NB4 (cell line): ENCODE measurements around the gene CDKL5.

Experiments
- MAX ChIP-seq: IDR thresholded peaks from 2 replicates; pipeline ENCODE4 v1.6.1; 2011; ENCODE audit warnings: low read depth, low read length
- MYC ChIP-seq: IDR thresholded peaks from 2 replicates; pipeline ENCODE4 v1.6.1; 2011; ENCODE audit warnings: low read depth, low read length
- POLR2A ChIP-seq: IDR thresholded peaks from 2 replicates; pipeline ENCODE4 v1.6.1; 2011; ENCODE audit warnings: mild to moderate bottlenecking; ENCODE audit not compliant: insufficient read length; ENCODE audit errors: extremely low read depth
- TF ChIP-seq, protein P1 (sequence below): IDR thresholded peaks from one replicate; pipeline ENCODE4 v1.5.1; 2012; ENCODE audit warnings: low read depth, low read length

DNA sequence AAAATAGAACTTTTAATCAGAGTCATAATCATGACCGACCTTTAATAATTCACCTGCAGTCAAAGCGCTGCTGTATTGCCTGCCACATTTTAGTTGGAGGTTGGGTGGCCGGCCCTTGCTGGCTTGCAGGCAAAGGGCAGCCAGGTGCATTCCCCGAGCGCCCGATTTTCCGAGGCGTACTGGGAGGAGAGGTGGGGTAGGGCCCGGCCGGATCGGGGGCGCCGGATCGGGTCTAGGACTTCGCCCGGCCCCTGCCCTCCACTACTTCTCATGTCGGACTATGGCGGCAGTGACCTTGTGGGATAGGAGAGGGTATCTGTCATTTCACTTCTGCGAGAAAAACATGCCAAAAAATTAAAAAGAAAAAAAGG lies 249.0 kb downstream of the CDKL5 start:
- TF ChIP-seq, protein P1, sequence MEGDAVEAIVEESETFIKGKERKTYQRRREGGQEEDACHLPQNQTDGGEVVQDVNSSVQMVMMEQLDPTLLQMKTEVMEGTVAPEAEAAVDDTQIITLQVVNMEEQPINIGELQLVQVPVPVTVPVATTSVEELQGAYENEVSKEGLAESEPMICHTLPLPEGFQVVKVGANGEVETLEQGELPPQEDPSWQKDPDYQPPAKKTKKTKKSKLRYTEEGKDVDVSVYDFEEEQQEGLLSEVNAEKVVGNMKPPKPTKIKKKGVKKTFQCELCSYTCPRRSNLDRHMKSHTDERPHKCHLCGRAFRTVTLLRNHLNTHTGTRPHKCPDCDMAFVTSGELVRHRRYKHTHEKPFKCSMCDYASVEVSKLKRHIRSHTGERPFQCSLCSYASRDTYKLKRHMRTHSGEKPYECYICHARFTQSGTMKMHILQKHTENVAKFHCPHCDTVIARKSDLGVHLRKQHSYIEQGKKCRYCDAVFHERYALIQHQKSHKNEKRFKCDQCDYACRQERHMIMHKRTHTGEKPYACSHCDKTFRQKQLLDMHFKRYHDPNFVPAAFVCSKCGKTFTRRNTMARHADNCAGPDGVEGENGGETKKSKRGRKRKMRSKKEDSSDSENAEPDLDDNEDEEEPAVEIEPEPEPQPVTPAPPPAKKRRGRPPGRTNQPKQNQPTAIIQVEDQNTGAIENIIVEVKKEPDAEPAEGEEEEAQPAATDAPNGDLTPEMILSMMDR: no peak
- TF ChIP-seq POLR2A: no peak
- no peak for TF ChIP-seq MAX
- TF ChIP-seq MYC: no peak
